Measurements from ENCODE around the gene TXNRD2. TPM values are rescaled to one million over a fixed set of nuclear protein-coding genes. Genes with fewer than 3 reads are reported as not detected.

The TXNRD2 gene
- total RNA-seq, 3 donors from 2014 or later (not counting 1 experiment from before 2014, with no cell fraction given): 23.5 to 37.3 (median 24.4) TPM

DNA sequence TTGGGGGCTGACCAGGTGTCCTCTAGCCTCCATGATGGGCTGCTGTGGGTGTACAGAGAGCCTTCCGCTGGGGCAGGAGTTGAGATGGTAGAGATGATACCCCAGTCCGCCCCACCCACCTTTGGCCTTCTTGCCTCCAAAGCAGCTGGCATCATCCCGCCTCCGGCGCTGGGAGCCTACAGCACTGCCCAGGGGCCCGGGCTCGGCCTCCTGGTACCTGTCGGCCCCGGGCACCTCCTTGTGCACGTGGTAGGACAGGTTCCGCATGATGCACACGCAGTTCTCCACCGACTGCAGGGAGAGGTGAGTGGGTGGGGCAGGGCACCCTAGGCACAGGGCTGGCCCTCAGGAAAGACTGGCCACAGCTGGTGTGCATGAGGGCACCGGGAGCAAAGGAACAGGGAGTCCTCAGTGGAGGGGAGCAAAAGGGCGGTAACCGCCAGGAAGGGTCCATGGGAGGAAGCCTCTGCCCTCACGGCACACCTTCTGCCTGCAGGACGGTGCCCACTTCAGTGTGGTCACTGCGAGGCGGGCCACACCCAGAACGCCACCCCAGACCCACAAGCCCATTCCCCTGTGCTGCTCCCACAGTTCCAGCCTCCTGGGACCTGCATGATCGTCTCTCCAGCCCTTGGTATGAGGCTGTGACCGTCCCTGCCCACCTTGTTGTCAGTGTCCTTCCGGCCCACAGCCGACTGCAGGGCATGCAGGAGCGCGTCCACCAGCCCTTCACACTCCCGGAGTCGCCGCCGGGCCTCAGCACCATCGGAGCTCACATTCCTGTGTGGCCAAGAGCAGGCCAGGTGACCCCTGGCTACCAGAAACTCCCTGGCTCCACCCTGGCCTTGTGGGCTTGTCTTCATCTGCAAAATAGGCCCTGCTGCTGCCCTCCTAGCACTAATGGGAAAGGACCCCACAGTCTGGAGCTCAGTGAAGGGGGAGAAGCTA lies 36.0 kb upstream of the TXNRD2 start:
- Mint-ChIP-seq H3K4me1 (peaks cover 17 to 30% of the 10 kb centered on the region in 2 donors), H3K4me3 (no peak overlapping the region), H3K9me3 (no peaks in the 10 kb centered on the region), H3K36me3 (no peaks in the 10 kb centered on the region), H3K27me3 (ENCODE audit: low read depth in 2 of 2) (no peaks in the 10 kb centered on the region), H3K27ac (peak overlapping the region in 1 of 2 donors; percentile 13)
- intact Hi-C loops (cut with micrococcal nuclease): no loop called here
- H3K36me3 ChIP-seq (ENCODE audit: control insufficient read depth, insufficient read depth, low read length): peaks cover 9% of the 10 kb centered on the region
- H3K4me1 ChIP-seq (ENCODE audit: control insufficient read depth, insufficient read depth, low read length): peaks cover 35% of the 10 kb centered on the region
- ATAC-seq (no peak), DNase-seq (no peak)
- H3K27me3 ChIP-seq (ENCODE audit: control insufficient read depth, insufficient read depth, low read length): no peaks in the 10 kb centered on the region
- H3K27ac ChIP-seq (ENCODE audit: low read length): no peak overlapping the region
- 92% methylated on average over 32 of the region's 32 CpGs for WGBS (ENCODE audit: insufficient coverage)
- TF ChIP-seq, protein P1, sequence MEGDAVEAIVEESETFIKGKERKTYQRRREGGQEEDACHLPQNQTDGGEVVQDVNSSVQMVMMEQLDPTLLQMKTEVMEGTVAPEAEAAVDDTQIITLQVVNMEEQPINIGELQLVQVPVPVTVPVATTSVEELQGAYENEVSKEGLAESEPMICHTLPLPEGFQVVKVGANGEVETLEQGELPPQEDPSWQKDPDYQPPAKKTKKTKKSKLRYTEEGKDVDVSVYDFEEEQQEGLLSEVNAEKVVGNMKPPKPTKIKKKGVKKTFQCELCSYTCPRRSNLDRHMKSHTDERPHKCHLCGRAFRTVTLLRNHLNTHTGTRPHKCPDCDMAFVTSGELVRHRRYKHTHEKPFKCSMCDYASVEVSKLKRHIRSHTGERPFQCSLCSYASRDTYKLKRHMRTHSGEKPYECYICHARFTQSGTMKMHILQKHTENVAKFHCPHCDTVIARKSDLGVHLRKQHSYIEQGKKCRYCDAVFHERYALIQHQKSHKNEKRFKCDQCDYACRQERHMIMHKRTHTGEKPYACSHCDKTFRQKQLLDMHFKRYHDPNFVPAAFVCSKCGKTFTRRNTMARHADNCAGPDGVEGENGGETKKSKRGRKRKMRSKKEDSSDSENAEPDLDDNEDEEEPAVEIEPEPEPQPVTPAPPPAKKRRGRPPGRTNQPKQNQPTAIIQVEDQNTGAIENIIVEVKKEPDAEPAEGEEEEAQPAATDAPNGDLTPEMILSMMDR (IDR thresholded peaks at IDR 0.05): no peak
- H3K9me3 ChIP-seq (ENCODE audit: control insufficient read depth, insufficient read depth, low read length): no peaks in the 10 kb centered on the region
- no peak overlapping the region for H3K4me3 ChIP-seq (ENCODE audit: low read length)

DNA sequence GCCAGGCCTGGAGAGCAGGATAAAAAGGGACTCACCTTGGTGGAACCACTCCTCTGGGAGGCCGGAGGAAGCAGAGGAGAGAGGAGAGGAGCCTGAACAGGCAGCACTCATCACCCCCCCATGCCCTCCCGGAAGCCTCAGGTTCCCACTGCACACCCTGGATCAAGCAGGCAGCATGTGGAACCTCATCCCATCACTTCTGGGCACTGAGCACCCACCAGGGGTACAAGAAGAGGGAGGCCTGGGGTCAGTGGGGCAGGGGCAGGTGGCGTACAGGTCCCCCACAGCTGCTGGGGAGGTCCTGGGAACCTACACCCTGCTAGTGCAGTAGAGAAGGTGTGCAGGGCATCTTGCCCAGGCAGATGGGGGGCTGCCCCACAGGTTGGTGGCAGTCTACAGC lies 35.1 kb upstream of the TXNRD2 start:
- Mint-ChIP-seq H3K4me1 (peaks cover 26 to 39% of the 10 kb centered on the region in 2 donors), H3K36me3 (no peaks in the 10 kb centered on the region), H3K27me3 (ENCODE audit: low read depth in 2 of 2) (no peaks in the 10 kb centered on the region), H3K9me3 (no peaks in the 10 kb centered on the region), H3K4me3 (no peak overlapping the region), H3K27ac (peak overlapping the region; percentile 91 to 92)
- H3K36me3 ChIP-seq (ENCODE audit: control insufficient read depth, insufficient read depth, low read length): peaks cover 11% of the 10 kb centered on the region
- intact Hi-C loops (cut with micrococcal nuclease): no loop called here
- H3K9me3 ChIP-seq (ENCODE audit: control insufficient read depth, insufficient read depth, low read length): no peaks in the 10 kb centered on the region
- H3K4me3 ChIP-seq (ENCODE audit: low read length): no peak overlapping the region
- no peak overlapping the region for H3K27ac ChIP-seq (ENCODE audit: low read length)
- no peak for ATAC-seq
- DNase-seq: no peak
- WGBS (ENCODE audit: insufficient coverage): 92% methylated on average over 3 of the region's 3 CpGs
- H3K4me1 ChIP-seq (ENCODE audit: control insufficient read depth, insufficient read depth, low read length): peaks cover 44% of the 10 kb centered on the region
- TF ChIP-seq, protein P1 (IDR thresholded peaks at IDR 0.05): no peak
- H3K27me3 ChIP-seq (ENCODE audit: control insufficient read depth, insufficient read depth, low read length): no peaks in the 10 kb centered on the region

DNA sequence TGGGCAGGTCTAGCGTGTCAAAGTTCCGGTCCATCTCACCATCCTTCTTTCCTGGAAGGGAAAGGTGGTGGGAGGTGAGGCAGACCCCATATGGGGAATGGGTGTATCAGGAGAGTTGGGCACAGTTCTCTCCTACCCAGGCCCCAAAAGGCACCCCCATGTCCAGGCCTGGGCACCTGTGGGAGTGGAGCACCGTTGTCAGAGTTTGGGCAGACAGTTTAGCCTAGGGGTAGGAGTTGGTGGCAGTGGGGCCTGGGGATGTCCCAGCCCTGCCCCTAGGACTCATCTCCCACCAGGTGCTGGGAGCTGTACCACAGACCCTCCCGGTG lies 34.1 kb upstream of the TXNRD2 start:
- H3K36me3 ChIP-seq (ENCODE audit: control insufficient read depth, insufficient read depth, low read length): peaks cover 11% of the 10 kb centered on the region
- Mint-ChIP-seq H3K9me3 (no peaks in the 10 kb centered on the region), H3K4me1 (peaks cover 36 to 49% of the 10 kb centered on the region in 2 donors), H3K4me3 (peak overlapping the region; percentile 87), H3K27me3 (ENCODE audit: low read depth in 2 of 2) (no peaks in the 10 kb centered on the region), H3K36me3 (no peaks in the 10 kb centered on the region), H3K27ac (peak overlapping the region; percentile 91 to 92)
- ATAC-seq (no peak), DNase-seq (no peak)
- peak overlapping the region; percentile 63 for H3K27ac ChIP-seq (ENCODE audit: low read length)
- TF ChIP-seq, protein P1 (IDR thresholded peaks at IDR 0.05): no peak
- H3K4me3 ChIP-seq (ENCODE audit: low read length): no peak overlapping the region
- WGBS (ENCODE audit: insufficient coverage): 81% methylated on average over 3 of the region's 4 CpGs
- H3K4me1 ChIP-seq (ENCODE audit: control insufficient read depth, insufficient read depth, low read length): peaks cover 54% of the 10 kb centered on the region
- H3K27me3 ChIP-seq (ENCODE audit: control insufficient read depth, insufficient read depth, low read length): no peaks in the 10 kb centered on the region
- intact Hi-C loops (cut with micrococcal nuclease): no loop called here
- no peaks in the 10 kb centered on the region for H3K9me3 ChIP-seq (ENCODE audit: control insufficient read depth, insufficient read depth, low read length)
